MG63 (cell line): ENCODE results near the gene BEAN1. TPM values are rescaled to one million over a fixed set of nuclear protein-coding genes. Genes with fewer than 3 reads are reported as not detected.

Experiments
- DNase-seq: peaks from one replicate; pipeline ENCODE4 v3.0.0-alpha.2; 2020
- H3K27me3 ChIP-seq: fragments of 250-450 bp; sonication (Bioruptor Pico); 2 replicates; pipeline ENCODE4 v1.5.1; 2020; ENCODE audit warnings: mild to moderate bottlenecking, moderate library complexity
- H3K36me3 ChIP-seq: fragments of 250-450 bp; sonication (Bioruptor Pico); 2 replicates; pipeline ENCODE4 v1.5.1; 2020; ENCODE audit warnings: mild to moderate bottlenecking, moderate library complexity
- H3K4me3 ChIP-seq: fragments of 250-450 bp; sonication (Bioruptor Pico); 2 replicates; pipeline ENCODE4 v1.5.1; 2020; ENCODE audit warnings: mild to moderate bottlenecking, moderate library complexity
- H3K9me3 ChIP-seq: fragments of 250-450 bp; sonication (Bioruptor Pico); 2 replicates; pipeline ENCODE4 v1.5.1; 2020; ENCODE audit warnings: mild to moderate bottlenecking, moderate library complexity
- total RNA-seq: library from RNA; depleted of rRNA; stranded (reverse); fragments of >200 nt; shearing (Covaris generic); gene quantifications from 2 replicates; pipeline ENCODE4 v1.2.3, GENCODE V29; 2014; ENCODE audit warnings: low replicate concordance; rRNA removed

BEAN1 gene
- total RNA-seq, 1 experiment from 2014 or later = 0.56 TPM

DNA sequence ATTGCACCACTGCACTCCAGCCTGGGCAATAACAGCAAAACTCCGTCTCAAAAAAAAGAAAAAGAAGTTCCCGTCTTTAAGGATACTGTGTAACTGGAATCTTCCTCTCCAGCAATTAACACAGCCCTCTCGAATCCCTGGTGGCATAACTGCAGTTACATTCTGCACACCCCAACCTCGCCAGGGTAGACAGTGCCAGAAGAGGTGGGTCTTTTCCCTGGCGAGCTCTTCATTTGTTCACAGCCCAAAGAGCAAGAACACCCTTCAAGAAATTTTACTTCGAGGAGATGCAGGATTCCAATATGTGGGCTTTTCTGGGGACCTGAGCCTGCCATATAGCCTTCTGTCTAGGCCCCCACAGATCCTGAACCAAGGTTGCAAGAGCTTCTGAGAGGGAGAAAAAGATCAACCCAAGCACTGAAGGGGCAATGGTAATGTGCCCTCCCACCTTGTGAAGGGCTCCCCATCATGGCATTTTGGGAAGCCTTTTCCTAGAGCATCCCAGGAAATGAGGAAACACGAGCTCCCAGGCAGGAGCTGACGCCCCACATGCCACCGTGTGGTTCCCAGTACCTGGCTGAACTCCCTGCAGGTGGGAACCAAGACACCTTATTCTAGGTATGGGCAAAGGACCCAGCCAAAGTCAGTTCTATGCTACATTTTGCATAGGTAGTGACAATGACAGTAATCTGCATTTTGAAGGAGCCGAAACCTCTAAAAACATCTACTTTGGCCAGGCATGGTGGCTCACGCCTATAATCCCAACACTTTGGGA lies 95.9 kb downstream of the BEAN1 start:
- Histone ChIP-seq H3K27me3 (no peaks in the 10 kb centered on the region), H3K36me3 (no peaks in the 10 kb centered on the region; the same call in 1 of the 2 replicates), H3K9me3 (no peaks in the 10 kb centered on the region), H3K4me3 (no peak overlapping the region)
- DNase-seq = no peak

DNA sequence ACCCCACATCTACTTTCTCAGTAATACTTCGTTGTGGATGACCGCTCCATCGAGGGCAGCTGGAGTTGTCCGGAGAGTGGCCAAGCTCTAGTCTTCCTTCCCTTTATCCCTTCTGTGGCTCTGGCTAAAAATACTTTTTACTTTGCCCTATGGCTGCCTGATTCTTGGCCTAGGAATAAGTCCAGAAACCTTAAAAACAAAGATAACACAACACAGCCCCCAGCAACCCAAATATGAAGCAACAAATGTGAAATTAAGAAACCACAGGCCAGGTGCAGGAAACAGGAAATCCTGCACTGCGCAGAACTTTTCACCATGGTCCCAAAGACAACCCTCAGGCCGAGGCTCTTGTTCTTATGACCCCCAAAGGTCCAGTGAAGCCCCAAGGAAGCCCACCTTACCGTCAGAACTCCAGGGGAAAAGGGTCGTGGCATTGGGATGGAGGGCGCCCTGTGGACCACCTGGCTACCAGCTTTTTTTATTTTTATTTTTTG lies 96.8 kb downstream of the BEAN1 start:
- no peaks in the 10 kb centered on the region for H3K9me3 ChIP-seq
- H3K36me3 ChIP-seq = no peaks in the 10 kb centered on the region; the same call in 1 of the 2 replicates
- no peak for DNase-seq
- H3K4me3 ChIP-seq = no peak overlapping the region
- no peaks in the 10 kb centered on the region for H3K27me3 ChIP-seq

DNA sequence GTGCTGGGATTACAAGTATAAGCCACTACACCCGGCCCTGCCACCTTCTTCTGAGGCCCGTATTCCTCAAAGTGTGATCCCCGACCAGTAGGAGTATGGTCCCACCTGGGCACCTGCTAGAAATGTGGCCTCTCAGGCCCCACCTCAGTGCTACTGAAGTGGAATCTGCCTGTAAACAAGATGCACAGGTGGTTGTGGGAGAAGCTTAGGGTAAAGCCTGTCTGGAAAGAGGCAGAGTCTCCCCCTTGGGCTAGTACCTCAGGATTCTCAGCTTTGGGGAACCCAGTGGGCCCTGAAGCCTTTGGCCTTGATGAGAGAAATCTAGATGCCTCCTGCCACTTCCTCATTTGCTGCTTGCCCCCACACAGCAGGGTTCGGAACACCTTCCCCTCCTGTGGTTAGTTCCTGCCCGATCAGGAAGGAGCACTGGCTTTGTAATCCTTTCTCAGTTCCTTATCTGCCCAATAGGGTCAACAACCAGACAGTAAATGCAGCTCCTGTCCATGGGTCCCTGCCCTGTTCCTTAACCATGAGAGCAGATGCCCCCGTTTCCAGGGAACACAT lies 97.6 kb downstream of the BEAN1 start:
- no peak for DNase-seq
- Histone ChIP-seq H3K4me3 (no peak overlapping the region), H3K27me3 (no peaks in the 10 kb centered on the region), H3K9me3 (no peaks in the 10 kb centered on the region), H3K36me3 (no peaks in the 10 kb centered on the region; the same call in 1 of the 2 replicates)

DNA sequence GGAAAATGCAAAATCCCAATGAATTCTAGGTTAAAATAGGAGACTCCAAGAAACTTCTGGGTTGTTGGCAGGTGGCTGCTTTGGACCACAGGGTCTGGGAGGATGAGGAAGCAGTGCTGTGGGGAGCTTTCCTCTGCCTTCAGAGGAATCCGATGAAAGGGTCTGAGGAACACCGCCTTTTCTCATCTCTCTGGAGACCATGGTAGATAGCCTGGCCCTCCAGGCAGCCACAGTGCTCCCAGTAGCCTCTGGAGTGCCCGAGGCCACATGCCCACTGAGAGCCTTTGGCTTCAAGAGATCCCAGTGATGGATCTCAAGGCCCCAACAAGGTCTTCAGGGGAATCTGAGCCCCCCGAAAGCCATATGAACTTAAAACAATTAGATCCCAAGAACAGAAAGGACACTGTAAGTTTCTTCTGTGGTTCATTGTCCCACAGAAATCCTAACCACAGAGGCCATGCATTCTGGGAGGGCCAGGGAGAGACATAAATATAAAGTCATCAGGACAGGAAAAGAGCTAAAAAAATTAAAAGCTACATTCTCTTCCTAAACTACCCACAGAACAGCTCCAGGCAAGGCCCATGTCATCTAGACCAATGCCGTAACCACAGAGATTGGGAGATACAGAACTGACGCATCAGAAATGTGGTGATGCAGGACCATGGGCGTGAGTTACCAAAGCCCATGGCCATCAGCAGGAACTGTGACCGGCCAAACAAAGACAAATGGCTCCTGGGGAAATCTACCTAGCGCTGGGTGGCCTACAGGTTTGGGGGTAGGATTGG lies 98.5 kb downstream of the BEAN1 start:
- H3K27me3 ChIP-seq = no peaks in the 10 kb centered on the region
- no peak for DNase-seq
- H3K36me3 ChIP-seq = no peaks in the 10 kb centered on the region; the same call in 1 of the 2 replicates
- H3K9me3 ChIP-seq = no peaks in the 10 kb centered on the region
- H3K4me3 ChIP-seq = no peak overlapping the region

DNA sequence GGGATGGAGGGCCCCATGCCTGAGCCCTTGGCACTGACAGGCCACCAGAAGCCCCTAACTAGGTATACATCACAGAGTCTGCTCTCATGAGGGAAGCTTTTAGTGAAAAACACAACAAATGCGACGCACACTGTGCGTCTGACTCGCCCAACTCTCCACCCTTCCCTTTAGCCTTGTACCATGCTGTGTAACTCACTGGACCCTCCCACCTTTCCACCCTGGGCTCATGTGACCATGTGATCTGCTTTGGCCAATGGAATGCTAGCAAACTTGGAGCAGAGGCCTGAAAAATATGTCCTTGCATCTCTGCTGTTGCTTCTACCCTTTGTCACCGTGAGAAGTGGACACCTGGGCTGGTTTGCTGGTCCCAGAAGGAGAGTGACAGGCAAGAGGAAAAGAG lies 101.2 kb downstream of the BEAN1 start:
- Histone ChIP-seq H3K27me3 (no peaks in the 10 kb centered on the region), H3K9me3 (no peaks in the 10 kb centered on the region), H3K4me3 (no peak overlapping the region), H3K36me3 (no peaks in the 10 kb centered on the region; the same call in 1 of the 2 replicates)
- DNase-seq = no peak

DNA sequence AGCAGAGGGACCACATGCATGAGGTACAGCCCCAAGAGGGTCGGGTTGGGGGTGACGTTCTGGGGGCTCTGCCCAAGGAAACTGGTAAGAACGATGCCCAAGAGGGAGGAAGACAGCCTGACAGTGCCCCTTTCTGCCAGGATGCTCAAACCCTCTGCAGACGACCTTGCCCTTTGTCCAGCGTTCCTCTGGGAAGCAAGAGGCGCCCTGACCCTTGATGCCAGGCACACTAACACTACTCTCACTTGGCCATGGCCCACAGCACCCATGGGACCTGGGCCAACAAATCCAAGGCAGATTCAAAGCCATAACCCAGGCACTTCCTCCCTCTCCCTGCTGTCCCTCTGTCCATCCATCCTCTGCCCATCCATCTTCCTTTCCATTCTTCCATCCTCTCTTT lies 102.4 kb downstream of the BEAN1 start:
- no peaks in the 10 kb centered on the region; the same call in 1 of the 2 replicates for H3K36me3 ChIP-seq
- DNase-seq = no peak
- H3K27me3 ChIP-seq = no peaks in the 10 kb centered on the region
- H3K4me3 ChIP-seq = no peak overlapping the region
- no peaks in the 10 kb centered on the region for H3K9me3 ChIP-seq

Other genes with a start within 250 kb of the BEAN1 start
- 0.20 and 1.8 TPM in 2 replicates for gene CDH5, start 60.6 kb upstream of the BEAN1 start, total RNA-seq
- gene TK2, start 122.8 kb downstream of the BEAN1 start, total RNA-seq = 19.6 and 20.4 TPM in 2 replicates
- gene CKLF, start 125.3 kb downstream of the BEAN1 start, total RNA-seq = 37.2 and 46.1 TPM in 2 replicates
- gene CMTM1, start 139.1 kb downstream of the BEAN1 start, total RNA-seq = 4.1 TPM in 1 of 2 replicates, not detected in the other
- not detected in 2 replicates for gene CMTM2, start 152.2 kb downstream of the BEAN1 start, total RNA-seq
- 17.3 and 27.6 TPM in 2 replicates for gene CMTM3, start 177.4 kb downstream of the BEAN1 start, total RNA-seq